Upper lobe of left lung (tissue), 4 donors: Measurements from ENCODE around the gene EHD3.

ENCODE experiments used
- EP300 ChIP-seq, 4 donors: sonication (generic); formaldehyde crosslinking; IDR thresholded peaks; one replicate each; pipeline ENCODE4 v1.5.1; 2017; ENCODE audit warnings: antibody characterized with exemption in 4 of 4, control low read depth in 2 of 4
- TF ChIP-seq, protein P1 (sequence below), 6 experiments: fragments of 450-650 bp in 4 of 6; fragments of 200-600 bp in 2 of 6; sonication (generic) in 2 of 6; IDR thresholded peaks; one replicate each; pipeline ENCODE4 v1.5.1; 2016 to 2019; ENCODE audit warnings: antibody characterized with exemption in 6 of 6

DNA sequence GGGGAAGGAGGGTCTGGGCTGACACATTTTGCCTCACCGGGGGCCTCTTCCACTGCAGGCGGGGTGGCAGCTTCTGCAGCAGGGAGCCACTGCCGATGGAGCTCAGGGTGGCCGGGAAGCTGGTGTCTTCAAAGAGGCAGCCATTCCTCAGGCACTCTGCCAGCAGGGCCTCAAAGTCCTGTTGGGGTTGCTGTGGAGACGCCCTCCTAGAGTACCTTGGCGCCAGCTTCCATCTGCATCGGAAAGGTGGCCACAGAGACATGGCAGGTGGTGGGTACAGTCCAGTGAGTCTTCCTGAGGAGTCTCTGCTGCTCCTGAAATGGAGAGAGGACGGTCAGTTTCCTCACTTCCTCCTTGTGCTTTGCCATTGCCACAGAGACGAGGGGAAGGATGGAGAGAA lies 28.8 kb upstream of the EHD3 start:
- TF ChIP-seq, protein P1, sequence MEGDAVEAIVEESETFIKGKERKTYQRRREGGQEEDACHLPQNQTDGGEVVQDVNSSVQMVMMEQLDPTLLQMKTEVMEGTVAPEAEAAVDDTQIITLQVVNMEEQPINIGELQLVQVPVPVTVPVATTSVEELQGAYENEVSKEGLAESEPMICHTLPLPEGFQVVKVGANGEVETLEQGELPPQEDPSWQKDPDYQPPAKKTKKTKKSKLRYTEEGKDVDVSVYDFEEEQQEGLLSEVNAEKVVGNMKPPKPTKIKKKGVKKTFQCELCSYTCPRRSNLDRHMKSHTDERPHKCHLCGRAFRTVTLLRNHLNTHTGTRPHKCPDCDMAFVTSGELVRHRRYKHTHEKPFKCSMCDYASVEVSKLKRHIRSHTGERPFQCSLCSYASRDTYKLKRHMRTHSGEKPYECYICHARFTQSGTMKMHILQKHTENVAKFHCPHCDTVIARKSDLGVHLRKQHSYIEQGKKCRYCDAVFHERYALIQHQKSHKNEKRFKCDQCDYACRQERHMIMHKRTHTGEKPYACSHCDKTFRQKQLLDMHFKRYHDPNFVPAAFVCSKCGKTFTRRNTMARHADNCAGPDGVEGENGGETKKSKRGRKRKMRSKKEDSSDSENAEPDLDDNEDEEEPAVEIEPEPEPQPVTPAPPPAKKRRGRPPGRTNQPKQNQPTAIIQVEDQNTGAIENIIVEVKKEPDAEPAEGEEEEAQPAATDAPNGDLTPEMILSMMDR (IDR thresholded peaks at IDR 0.05) = no peak
- TF ChIP-seq EP300 (IDR thresholded peaks at IDR 0.05) = no peak
